Lung (tissue), 12 donors: Measurements from ENCODE around the gene CCDC136. TPM values are rescaled to one million over a fixed set of nuclear protein-coding genes. Genes with fewer than 3 reads are reported as not detected.

Experiments
- ATAC-seq: fragments of 200-7000 bp; cut with Tn5 transposase; one replicate; pipeline ENCODE4 v1.9.1; 2020; ENCODE audit warnings: moderate number of reproducible peaks; ENCODE audit not compliant: insufficient read depth, low FRiP score
- DNase-seq, 3 donors: peaks; one replicate each; pipeline ENCODE4 v3.0.0-alpha.2; 2013 to 2017
- H3K27ac ChIP-seq, 2 donors: one replicate each; pipeline ENCODE4 v1.5.1; 2013; ENCODE audit warnings: mild to moderate bottlenecking in 2 of 2, moderate library complexity in 2 of 2, control low read depth in 1 of 2, inconsistent platforms in 1 of 2, low read depth in 1 of 2, low read length in 1 of 2
- H3K27me3 ChIP-seq, 3 donors: one replicate each; pipeline ENCODE4 v1.5.1; 2013; ENCODE audit warnings: low read length in 2 of 3; ENCODE audit not compliant: control insufficient read depth in 3 of 3, insufficient read depth in 3 of 3
- H3K36me3 ChIP-seq, 4 donors: one replicate each; pipeline ENCODE4 v1.5.1; 2013; ENCODE audit warnings: low read length in 4 of 4, mild to moderate bottlenecking in 1 of 4, moderate library complexity in 1 of 4; ENCODE audit not compliant: control insufficient read depth in 4 of 4, insufficient read depth in 4 of 4
- H3K4me1 ChIP-seq, 5 donors: one replicate each; pipeline ENCODE4 v1.5.1; 2013; ENCODE audit warnings: low read length in 5 of 5, mild to moderate bottlenecking in 2 of 5, moderate library complexity in 1 of 5; ENCODE audit not compliant: control insufficient read depth in 5 of 5, insufficient read depth in 5 of 5
- H3K4me3 ChIP-seq: one replicate; pipeline ENCODE4 v1.5.1; 2013; ENCODE audit warnings: mild to moderate bottlenecking, control low read depth, moderate library complexity
- H3K9ac ChIP-seq, 2 donors: one replicate each; pipeline ENCODE4 v1.5.1; 2013; ENCODE audit warnings: low read length in 2 of 2, control low read depth in 1 of 2; ENCODE audit not compliant: insufficient read depth in 1 of 2
- H3K9me3 ChIP-seq, 4 donors: one replicate each; pipeline ENCODE4 v1.5.1; 2013; ENCODE audit warnings: low read length in 3 of 4, mild to moderate bottlenecking in 1 of 4, moderate library complexity in 1 of 4; ENCODE audit not compliant: control insufficient read depth in 4 of 4, insufficient read depth in 3 of 4
- CTCF ChIP-seq: IDR thresholded peaks from 2 replicates; pipeline ENCODE4 v1.5.1; 2012; ENCODE audit warnings: mild to moderate bottlenecking; ENCODE audit errors: control extremely low read depth, extremely low read depth
- WGBS, 2 donors: extraction: QIAGEN DNeasy Blood & Tissue Kit; methylation state at CpG; one replicate each; pipeline ENCODE4 v1.1.7; 2013; 5-methylcytosine and 5-hydroxymethylcytosine counted together
- polyA plus RNA-seq, 2 donors: library from polyadenylated mRNA; stranded (reverse); fragments of 200-250 nt; gene quantifications; one replicate each; pipeline ENCODE4 v1.2.1, GENCODE V29; 2013
- total RNA-seq, 2 donors: library from RNA; depleted of rRNA in 1 of 2; stranded (reverse); fragments of >200 nt in 1 of 2; gene quantifications; one replicate each; pipeline ENCODE4 v1.2.1, GENCODE V29; 2014 to 2021
- donor health status: control.
- donor health status: control.
- donor health status: Bipolar disorder and iron deficiency.
- donor health status: healthy.
- donor health status: DM: yes; HTN: yes; CAD: no.

Gene CCDC136
- total and polyA plus RNA-seq, 4 donors, result 0.70 to 6.4 (median 1.7) TPM

DNA sequence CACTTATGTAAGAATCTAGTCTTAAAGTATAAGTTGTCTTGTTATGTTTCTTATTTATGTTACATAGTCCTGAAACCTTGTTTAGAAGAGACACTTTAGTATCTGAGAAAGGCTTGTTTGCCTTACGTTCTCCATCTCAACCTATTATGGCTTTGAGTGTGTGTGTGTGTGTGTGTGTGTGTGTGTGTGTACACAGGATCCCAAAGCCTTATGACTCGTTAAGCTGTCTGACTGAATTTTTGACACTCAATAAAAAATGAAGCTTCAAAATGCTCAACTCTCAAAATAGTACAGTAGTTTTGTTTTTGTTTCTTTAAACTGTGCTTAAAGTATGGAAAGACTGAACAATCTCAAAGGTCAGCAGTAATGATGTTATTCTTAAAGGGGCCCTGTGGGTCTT, 34.6 kb upstream of the CCDC136 start:
- peak overlapping the region in 1 of 2 donors; percentile 90 for H3K27ac ChIP-seq
- no peak overlapping the region for H3K4me3 ChIP-seq
- no peak for ATAC-seq
- TF ChIP-seq CTCF, result no peak
- no peaks in the 10 kb centered on the region for H3K27me3 ChIP-seq
- peaks cover 0 to 16% (median 2%) of the 10 kb centered on the region in 5 donors for H3K4me1 ChIP-seq
- 75 to 83% methylated on average over 2 of the region's 2 CpGs for WGBS, 2 donors
- peaks cover 28 to 45% (median 29%) of the 10 kb centered on the region in 4 donors for H3K36me3 ChIP-seq
- H3K9me3 ChIP-seq, result no peaks in the 10 kb centered on the region
- H3K9ac ChIP-seq, result no peak overlapping the region
- peak in 2 of 3 donors; percentile 13 to 18 for DNase-seq

DNA sequence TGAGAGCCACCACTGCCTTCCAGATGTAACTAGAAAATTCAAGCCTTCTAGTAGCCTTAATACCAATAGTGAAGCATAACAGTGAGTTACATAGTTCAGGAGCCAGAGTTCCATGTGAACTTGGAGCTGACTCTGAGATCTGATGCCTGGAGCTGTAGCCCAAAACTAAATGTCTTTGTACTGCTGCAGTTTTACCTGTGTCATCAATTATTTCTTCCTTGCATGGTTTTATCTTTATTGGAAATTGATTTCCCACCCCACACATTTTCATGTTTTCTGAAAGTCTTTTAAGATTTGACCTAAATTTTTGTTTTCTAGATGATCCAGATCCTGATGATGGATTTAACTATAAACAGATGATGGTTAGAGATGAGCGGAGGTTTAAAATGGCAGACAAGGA, 33.2 kb upstream of the CCDC136 start:
- peaks cover 25 to 41% (median 30%) of the 10 kb centered on the region in 4 donors for H3K36me3 ChIP-seq
- no peaks in the 10 kb centered on the region for H3K27me3 ChIP-seq
- WGBS, 2 donors, result 97 to 99% methylated on average over 1 of the region's 1 CpG
- no peak overlapping the region for H3K9ac ChIP-seq
- H3K4me1 ChIP-seq, result peaks cover 0 to 16% (median 2%) of the 10 kb centered on the region in 5 donors
- peak overlapping the region in 1 of 2 donors; percentile 56 for H3K27ac ChIP-seq
- no peaks in the 10 kb centered on the region for H3K9me3 ChIP-seq
- no peak overlapping the region for H3K4me3 ChIP-seq
- no peak for DNase-seq
- TF ChIP-seq CTCF, result no peak
- no peak for ATAC-seq

- DNase-seq, result no peak
- no peaks in the 10 kb centered on the region for H3K27me3 ChIP-seq
- H3K4me1 ChIP-seq, result peaks cover 0 to 11% (median 2%) of the 10 kb centered on the region in 5 donors
- peaks cover 25 to 40% (median 30%) of the 10 kb centered on the region in 4 donors for H3K36me3 ChIP-seq
- no peak for ATAC-seq
- no peak overlapping the region for H3K9ac ChIP-seq
- H3K27ac ChIP-seq, result peak overlapping the region in 1 of 2 donors; percentile 36
- no peak overlapping the region for H3K4me3 ChIP-seq
- no peak for TF ChIP-seq CTCF
- no peaks in the 10 kb centered on the region for H3K9me3 ChIP-seq
Measured at GRCh38 chr7:128759242-128759641, 32.5 kb upstream of the CCDC136 start.

GRCh38 chr7:128763541-128763940, 28.2 kb upstream of the CCDC136 start:
- Histone ChIP-seq H3K36me3 (peaks cover 26 to 40% (median 35%) of the 10 kb centered on the region in 4 donors), H3K9ac (no peak overlapping the region), H3K9me3 (no peaks in the 10 kb centered on the region), H3K4me3 (no peak overlapping the region), H3K4me1 (peaks cover 0 to 7% (median 0%) of the 10 kb centered on the region in 5 donors), H3K27me3 (no peaks in the 10 kb centered on the region), H3K27ac (no peak overlapping the region)
- whole genome bisulfite sequencing, 2 donors, result 80 to 87% methylated on average over 3 of the region's 3 CpGs
- no peak for ATAC-seq
- DNase-seq, result no peak
- TF ChIP-seq CTCF, result no peak
